ACC112 (cell line): Measurements from ENCODE around the gene LIPF.

Source experiments
- H2AFZ ChIP-seq: fragments of 200-600 bp; sonication (generic); one replicate; pipeline ENCODE4 v1.6.0; 2017; ENCODE audit warnings: antibody characterized with exemption, low read length; ENCODE audit not compliant: unreplicated experiment
- H3K27ac ChIP-seq: fragments of 200-600 bp; sonication (generic); 2 replicates; pipeline ENCODE4 v1.5.1; 2014; ENCODE audit warnings: low read depth, mild to moderate bottlenecking, antibody characterized with exemption, low read length, moderate library complexity
- H3K27me3 ChIP-seq: fragments of 200-600 bp; sonication (generic); 2 replicates; pipeline ENCODE4 v1.6.1; 2014; ENCODE audit warnings: mild to moderate bottlenecking, antibody characterized with exemption, low read length, moderate library complexity, mixed read lengths; ENCODE audit not compliant: insufficient read depth
- H3K36me3 ChIP-seq: fragments of 200-600 bp; sonication (generic); 2 replicates; pipeline ENCODE4 v1.6.1; 2016; ENCODE audit warnings: mild to moderate bottlenecking, antibody characterized with exemption, low read length, moderate library complexity, mixed read lengths; ENCODE audit not compliant: insufficient read depth
- H3K4me1 ChIP-seq: fragments of 200-600 bp; sonication (generic); one replicate; pipeline ENCODE4 v1.6.1; 2016; ENCODE audit warnings: low read length, mixed read lengths; ENCODE audit not compliant: insufficient read depth, unreplicated experiment, control insufficient read depth
- H3K4me3 ChIP-seq: fragments of 200-600 bp; sonication (generic); 2 replicates; pipeline ENCODE4 v1.5.1; 2014; ENCODE audit warnings: mild to moderate bottlenecking, low read depth, low read length
- H3K79me2 ChIP-seq: fragments of 200-600 bp; sonication (generic); one replicate; pipeline ENCODE4 v1.6.0; 2016; ENCODE audit warnings: low read length; ENCODE audit not compliant: control insufficient read depth, unreplicated experiment, insufficient read depth

Gene LIPF

GRCh38 chr10:88715517-88715916 lies 51.3 kb downstream of the LIPF start:
- Histone ChIP-seq H3K36me3 (no peaks in the 10 kb centered on the region), H3K4me3 (no peak overlapping the region), H3K27me3 (no peaks in the 10 kb centered on the region), H3K79me2 (no peaks in the 10 kb centered on the region), H2AFZ (no peak overlapping the region), H3K27ac (no peak overlapping the region), H3K4me1 (peaks cover 8% of the 10 kb centered on the region)

GRCh38 chr10:88721392-88721791 lies 57.1 kb downstream of the LIPF start:
- H3K79me2 ChIP-seq = no peaks in the 10 kb centered on the region
- no peaks in the 10 kb centered on the region for H3K36me3 ChIP-seq
- H3K27me3 ChIP-seq = no peaks in the 10 kb centered on the region
- no peak overlapping the region for H2AFZ ChIP-seq
- H3K4me1 ChIP-seq = no peaks in the 10 kb centered on the region
- no peak overlapping the region for H3K27ac ChIP-seq
- H3K4me3 ChIP-seq = no peak overlapping the region

- no peaks in the 10 kb centered on the region for H3K79me2 ChIP-seq
- H2AFZ ChIP-seq = no peak overlapping the region
- H3K4me3 ChIP-seq = no peak overlapping the region
- no peaks in the 10 kb centered on the region for H3K36me3 ChIP-seq
- H3K27ac ChIP-seq = no peak overlapping the region
- H3K4me1 ChIP-seq = no peaks in the 10 kb centered on the region
- no peaks in the 10 kb centered on the region for H3K27me3 ChIP-seq
Measured at GRCh38 chr10:88725798-88726197, 61.6 kb downstream of the LIPF start.

- no peaks in the 10 kb centered on the region for H3K27me3 ChIP-seq
- no peaks in the 10 kb centered on the region for H3K4me1 ChIP-seq
- no peak overlapping the region for H3K4me3 ChIP-seq
- no peaks in the 10 kb centered on the region for H3K79me2 ChIP-seq
- H2AFZ ChIP-seq = no peak overlapping the region
- H3K36me3 ChIP-seq = no peaks in the 10 kb centered on the region
- H3K27ac ChIP-seq = no peak overlapping the region
Measured at GRCh38 chr10:88728107-88728763, 64.0 kb downstream of the LIPF start.
